Vagina (tissue), 2 donors: Measurements from ENCODE around the gene DMAC2L. TPM values are rescaled to one million over a fixed set of nuclear protein-coding genes. Genes with fewer than 3 reads are reported as not detected.

ENCODE experiments used
- DNase-seq, 2 donors: peaks; one replicate each; pipeline ENCODE4 v3.0.0-alpha.2; 2017; ENCODE audit errors: extremely low spot score in 2 of 2
- H3K27ac ChIP-seq: fragments of 200-600 bp; sonication (generic); one replicate; pipeline ENCODE4 v1.5.1; 2019
- H3K27me3 ChIP-seq: fragments of 200-600 bp; sonication (generic); one replicate; pipeline ENCODE4 v1.5.1; 2019
- H3K36me3 ChIP-seq, 2 donors: fragments of 200-600 bp; sonication (generic); one replicate each; pipeline ENCODE4 v1.5.1; 2017 to 2019
- H3K4me1 ChIP-seq: fragments of 200-600 bp; sonication (generic); one replicate; pipeline ENCODE4 v1.5.1; 2019
- H3K4me3 ChIP-seq, 2 donors: fragments of 200-600 bp; sonication (generic); 1 replicate in 1 of 2; 2 replicates in 1 of 2; pipeline ENCODE4 v1.5.1; 2016 to 2019
- H3K9me3 ChIP-seq: fragments of 200-600 bp; sonication (generic); one replicate; pipeline ENCODE4 v1.5.1; 2019
- POLR2A ChIP-seq, 2 donors: fragments of 450-650 bp; IDR thresholded peaks; one replicate each; pipeline ENCODE4 v1.6.1; 2017; ENCODE audit warnings: antibody characterized with exemption in 2 of 2, mild to moderate bottlenecking in 2 of 2, moderate library complexity in 2 of 2
- POLR2AphosphoS5 ChIP-seq, 2 donors: sonication (generic); formaldehyde crosslinking; IDR thresholded peaks; one replicate each; pipeline ENCODE4 v1.9.0; 2017; ENCODE audit warnings: antibody characterized with exemption in 2 of 2, mild to moderate bottlenecking in 2 of 2, low read depth in 1 of 2; ENCODE audit not compliant: insufficient read depth in 1 of 2
- intact Hi-C: fragments of 100-400 bp; cut with DNase I; formaldehyde crosslinking; loops from one replicate; pipeline ENCODE4 v1.15.1; 2023
- microRNA-seq: library from miRNA; unstranded; fragments of <30 nt; microRNA quantifications from one replicate; pipeline ENCODE4, GENCODE V29; 2017; ENCODE audit warnings: borderline number of aligned reads, borderline replicate concordance
- small RNA-seq: library from RNA; depleted of rRNA; stranded (forward); fragments of <200 nt; gene quantifications from one replicate; pipeline ENCODE3, GENCODE V24; 2016
- total RNA-seq: library from RNA; depleted of rRNA; stranded (reverse); fragments of >200 nt; gene quantifications from one replicate; pipeline ENCODE4 v1.2.3, GENCODE V29; 2016
- TF ChIP-seq, protein P1 (sequence below), 3 experiments: fragments of 450-650 bp in 2 of 3; fragments of 200-600 bp in 1 of 3; sonication (generic) in 1 of 3; IDR thresholded peaks; one replicate each; pipeline ENCODE4 v1.5.1; 2017 to 2019; ENCODE audit warnings: antibody characterized with exemption in 3 of 3, mild to moderate bottlenecking in 2 of 3, moderate library complexity in 2 of 3

DMAC2L gene
- total RNA-seq, 1 donor from 2014 or later = 31.4 TPM

DNA sequence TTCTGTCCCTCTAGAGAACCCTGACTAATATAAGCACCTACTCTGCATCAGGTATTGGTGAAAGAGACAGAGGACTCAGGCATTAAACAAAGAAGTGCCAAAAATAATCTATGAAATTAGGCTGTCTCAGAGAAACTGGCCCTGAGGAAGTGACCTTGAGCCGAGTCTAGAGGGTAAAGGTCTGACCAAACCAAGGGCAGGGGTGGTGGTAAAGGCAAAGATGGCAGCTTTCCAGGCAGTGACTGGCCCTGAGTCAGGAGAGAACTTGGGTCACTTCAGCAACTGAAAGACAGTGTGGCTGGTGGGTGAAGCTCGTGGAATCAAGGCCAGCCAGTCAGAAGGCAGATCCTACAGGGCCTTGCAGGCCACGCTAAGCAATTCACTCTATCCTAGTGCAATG lies 54.0 kb downstream of the DMAC2L start:
- H3K27ac ChIP-seq = no peak overlapping the region
- no peaks in the 10 kb centered on the region for H3K9me3 ChIP-seq
- H3K36me3 ChIP-seq = no peaks in the 10 kb centered on the region
- no peak for TF ChIP-seq POLR2AphosphoS5 (IDR thresholded peaks at IDR 0.05; ENCODE audit: insufficient read depth in 1 of 2, low read depth in 1 of 2)
- TF ChIP-seq, protein P1, sequence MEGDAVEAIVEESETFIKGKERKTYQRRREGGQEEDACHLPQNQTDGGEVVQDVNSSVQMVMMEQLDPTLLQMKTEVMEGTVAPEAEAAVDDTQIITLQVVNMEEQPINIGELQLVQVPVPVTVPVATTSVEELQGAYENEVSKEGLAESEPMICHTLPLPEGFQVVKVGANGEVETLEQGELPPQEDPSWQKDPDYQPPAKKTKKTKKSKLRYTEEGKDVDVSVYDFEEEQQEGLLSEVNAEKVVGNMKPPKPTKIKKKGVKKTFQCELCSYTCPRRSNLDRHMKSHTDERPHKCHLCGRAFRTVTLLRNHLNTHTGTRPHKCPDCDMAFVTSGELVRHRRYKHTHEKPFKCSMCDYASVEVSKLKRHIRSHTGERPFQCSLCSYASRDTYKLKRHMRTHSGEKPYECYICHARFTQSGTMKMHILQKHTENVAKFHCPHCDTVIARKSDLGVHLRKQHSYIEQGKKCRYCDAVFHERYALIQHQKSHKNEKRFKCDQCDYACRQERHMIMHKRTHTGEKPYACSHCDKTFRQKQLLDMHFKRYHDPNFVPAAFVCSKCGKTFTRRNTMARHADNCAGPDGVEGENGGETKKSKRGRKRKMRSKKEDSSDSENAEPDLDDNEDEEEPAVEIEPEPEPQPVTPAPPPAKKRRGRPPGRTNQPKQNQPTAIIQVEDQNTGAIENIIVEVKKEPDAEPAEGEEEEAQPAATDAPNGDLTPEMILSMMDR (IDR thresholded peaks at IDR 0.05) = no peak
- TF ChIP-seq POLR2A (IDR thresholded peaks at IDR 0.05) = no peak
- peaks cover 24% of the 10 kb centered on the region for H3K4me1 ChIP-seq
- intact Hi-C loops = no loop called here
- no peaks in the 10 kb centered on the region for H3K27me3 ChIP-seq
- H3K4me3 ChIP-seq = no peak overlapping the region
- DNase-seq = no peak

DNA sequence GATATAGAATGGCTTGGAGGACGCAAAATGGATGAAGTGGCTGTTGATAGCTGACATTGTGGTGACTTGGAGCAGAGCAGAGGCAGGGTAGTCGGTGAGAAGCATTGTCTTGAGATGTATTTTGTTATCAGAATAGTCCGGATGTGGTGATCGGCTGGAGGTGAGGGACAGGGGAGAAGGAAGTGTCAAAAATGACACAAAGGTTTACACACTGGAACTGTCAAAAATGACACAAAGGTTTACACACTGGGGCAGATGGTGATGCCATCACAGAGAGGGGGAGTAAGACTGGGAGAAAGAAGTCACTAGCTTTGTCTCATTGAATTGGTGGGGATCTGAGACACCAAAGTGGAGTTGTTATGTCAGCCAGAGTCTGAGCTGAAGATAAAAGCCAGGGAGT lies 54.5 kb downstream of the DMAC2L start:
- no peak for DNase-seq
- Histone ChIP-seq H3K4me3 (no peak overlapping the region), H3K4me1 (peaks cover 24% of the 10 kb centered on the region), H3K9me3 (no peaks in the 10 kb centered on the region), H3K27ac (no peak overlapping the region), H3K36me3 (no peaks in the 10 kb centered on the region), H3K27me3 (no peaks in the 10 kb centered on the region)
- TF ChIP-seq POLR2AphosphoS5 (IDR thresholded peaks at IDR 0.05; ENCODE audit: insufficient read depth in 1 of 2, low read depth in 1 of 2) (no peak), POLR2A (IDR thresholded peaks at IDR 0.05) (no peak)
- TF ChIP-seq, protein P1 (IDR thresholded peaks at IDR 0.05) = no peak
- intact Hi-C loops = no loop called here

DNA sequence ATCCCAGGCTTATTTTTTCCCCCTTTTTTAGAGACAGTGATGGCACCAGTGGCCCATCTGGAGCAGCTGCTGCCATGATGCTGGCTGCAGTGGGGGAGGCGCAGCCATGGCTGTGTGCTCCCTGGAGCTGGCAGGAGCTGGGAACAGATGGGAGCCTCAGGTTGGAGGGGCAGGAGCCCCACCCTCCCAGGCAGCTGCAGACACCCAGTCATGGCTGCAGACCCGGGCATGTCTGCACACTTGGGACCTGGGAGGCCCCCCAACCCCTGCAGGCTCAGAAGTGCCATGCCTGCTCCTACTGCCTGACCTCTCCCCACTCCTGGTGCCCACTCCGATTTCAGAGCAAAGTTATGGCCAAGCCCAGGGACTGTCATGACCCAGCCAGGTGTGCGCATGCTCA lies 59.4 kb downstream of the DMAC2L start:
- no peak for DNase-seq
- no peak for TF ChIP-seq POLR2A (IDR thresholded peaks at IDR 0.05)
- TF ChIP-seq, protein P1 (IDR thresholded peaks at IDR 0.05) = no peak
- no peak overlapping the region for H3K4me3 ChIP-seq
- no peaks in the 10 kb centered on the region for H3K9me3 ChIP-seq
- no peaks in the 10 kb centered on the region for H3K4me1 ChIP-seq
- H3K27ac ChIP-seq = no peak overlapping the region
- no peaks in the 10 kb centered on the region for H3K36me3 ChIP-seq
- H3K27me3 ChIP-seq = no peaks in the 10 kb centered on the region
- intact Hi-C loops = no loop called here

DNA sequence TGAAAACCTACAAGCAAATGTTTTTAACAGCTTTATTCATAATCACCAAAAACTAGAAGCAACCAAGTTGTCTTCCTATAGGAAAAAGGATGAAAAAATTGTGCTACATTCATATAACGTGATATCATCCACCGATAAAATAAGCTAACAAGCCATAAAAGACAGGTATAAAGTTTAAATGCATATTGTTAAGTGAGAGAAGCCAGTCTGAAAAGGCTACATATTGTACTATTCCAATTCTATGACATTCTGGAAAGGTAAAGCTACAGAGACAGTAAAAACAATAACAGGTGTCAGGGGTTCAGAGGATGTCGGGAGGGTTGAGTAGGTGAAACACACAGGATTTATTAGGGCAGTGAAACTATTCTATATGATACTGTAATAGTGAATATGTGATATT lies 61.8 kb downstream of the DMAC2L start:
- no peak for DNase-seq
- Histone ChIP-seq H3K9me3 (no peaks in the 10 kb centered on the region), H3K36me3 (no peaks in the 10 kb centered on the region), H3K4me3 (no peak overlapping the region), H3K27ac (no peak overlapping the region), H3K4me1 (no peaks in the 10 kb centered on the region), H3K27me3 (no peaks in the 10 kb centered on the region)
- TF ChIP-seq POLR2A (IDR thresholded peaks at IDR 0.05) (no peak), POLR2AphosphoS5 (IDR thresholded peaks at IDR 0.05; ENCODE audit: insufficient read depth in 1 of 2, low read depth in 1 of 2) (no peak)
- TF ChIP-seq, protein P1 (IDR thresholded peaks at IDR 0.05) = no peak
- intact Hi-C loops = no loop called here

DNA sequence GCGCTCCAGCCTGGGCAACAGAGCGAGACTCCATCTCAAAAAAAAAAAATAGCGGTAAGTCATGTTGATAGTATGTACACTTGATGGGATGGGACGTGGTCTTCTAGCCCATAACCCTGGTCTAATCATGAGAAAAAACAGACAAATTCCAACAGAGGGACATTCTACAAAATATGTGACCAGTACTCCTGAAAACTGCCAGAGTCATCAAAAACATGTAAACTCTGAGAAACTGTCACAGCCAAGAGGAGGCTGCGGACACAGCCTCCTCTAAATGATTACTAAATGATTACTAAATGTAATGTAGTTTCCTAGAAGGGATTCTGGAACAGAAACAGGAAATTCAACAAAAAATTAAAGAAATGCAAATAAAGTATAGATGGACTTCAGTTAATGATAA lies 63.6 kb downstream of the DMAC2L start:
- Histone ChIP-seq H3K36me3 (no peaks in the 10 kb centered on the region), H3K9me3 (no peaks in the 10 kb centered on the region), H3K4me3 (no peak overlapping the region), H3K27ac (no peak overlapping the region), H3K27me3 (no peaks in the 10 kb centered on the region), H3K4me1 (no peaks in the 10 kb centered on the region)
- no peak for TF ChIP-seq POLR2A (IDR thresholded peaks at IDR 0.05)
- no peak for TF ChIP-seq POLR2AphosphoS5 (IDR thresholded peaks at IDR 0.05; ENCODE audit: insufficient read depth in 1 of 2, low read depth in 1 of 2)
- TF ChIP-seq, protein P1 (IDR thresholded peaks at IDR 0.05) = no peak
- no peak for DNase-seq
- intact Hi-C loops = no loop called here

Small RNAs within 50 kb of the gene (microRNA-seq; reads per million reads assigned to microRNA genes)
- not detected for gene MIR4504

Small RNAs within 50 kb of the gene (small RNA-seq; reads per million reads assigned to genes)
- gene MIR4504 = not detected

Other genes starting within 250 kb of the DMAC2L start
- gene VCPKMT, start 195.8 kb upstream of the DMAC2L start, total RNA-seq = 2.5 TPM
- 23.8 TPM for gene SOS2, start 80.7 kb upstream of the DMAC2L start, total RNA-seq
- 5.6 TPM for gene L2HGDH, start 95 bp upstream of the DMAC2L start, total RNA-seq
- gene CDKL1, start 84.6 kb downstream of the DMAC2L start, total RNA-seq = 30.7 TPM
- gene MAP4K5, start 220.2 kb downstream of the DMAC2L start, total RNA-seq = 158 TPM
- 6.9 TPM for gene ATL1, start 247.8 kb downstream of the DMAC2L start, total RNA-seq